ENCODE measurements around the gene SLC44A5. TPM values are rescaled to one million over a fixed set of nuclear protein-coding genes. Genes with fewer than 3 reads are reported as not detected.

The SLC44A5 gene
- total RNA-seq, 1 experiment from 2014 or later, result 2.4 TPM

DNA sequence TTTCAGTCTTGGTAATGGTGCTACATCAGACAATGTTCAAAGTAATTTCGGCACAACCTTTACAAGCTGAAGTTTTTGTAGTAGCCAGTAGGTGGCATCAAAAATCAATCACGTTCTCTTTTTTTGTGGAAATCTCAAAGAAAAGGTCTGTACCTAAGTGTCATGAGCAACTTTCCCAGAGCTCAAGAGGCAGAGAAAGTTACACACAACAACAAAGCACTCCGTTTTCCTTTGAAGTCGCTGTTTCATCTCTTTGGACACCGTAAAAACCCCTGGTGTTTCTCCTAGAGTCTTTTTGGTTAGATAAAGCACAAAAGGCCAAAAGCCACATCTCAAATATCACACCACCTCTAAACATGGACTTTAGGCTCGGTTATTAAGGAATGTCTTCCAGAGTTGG, 345.1 kb downstream of the SLC44A5 start:
- H3K36me3 Mint-ChIP-seq (ENCODE audit: insufficient read depth in 1 of 3, low read depth in 3 of 3), result no peaks in the 10 kb centered on the region
- H3K27ac Mint-ChIP-seq, result no peak overlapping the region
- Histone ChIP-seq H3K4ac (ENCODE audit: low read depth, low read length) (no peak overlapping the region), H2AFZ (ENCODE audit: low read length) (no peak overlapping the region), H4K8ac (replicated peaks; ENCODE audit: insufficient read length, low read depth, low read length) (no peak overlapping the region), H2BK5ac (ENCODE audit: insufficient read length, low read length) (no peak overlapping the region), H3K56ac (ENCODE audit: insufficient read length, low read depth, low read length) (no peak overlapping the region), H2AK5ac (ENCODE audit: insufficient read length, low read length) (no peak overlapping the region), H4K20me1 (ENCODE audit: control insufficient read depth, insufficient read depth, insufficient read length) (no peaks in the 10 kb centered on the region), H3K4me2 (ENCODE audit: insufficient read depth, insufficient read length, low read length) (no peak overlapping the region), H3T11ph (ENCODE audit: low read length) (no peak overlapping the region), H2BK12ac (ENCODE audit: insufficient read length, low read depth, low read length) (no peak overlapping the region), H4K91ac (ENCODE audit: insufficient read length, low read depth, low read length) (no peak overlapping the region), H3K9me3 (ENCODE audit: control insufficient read depth, low read depth, low read length) (no peaks in the 10 kb centered on the region), H2BK20ac (ENCODE audit: low read depth, low read length, poor library complexity, severe bottlenecking) (no peak overlapping the region), H4K5ac (ENCODE audit: insufficient read length, low read depth, low read length) (no peak overlapping the region), H3K4me1 (ENCODE audit: insufficient read depth, low read length) (no peaks in the 10 kb centered on the region), H2BK15ac (ENCODE audit: low read depth, low read length) (no peak overlapping the region), H3K14ac (ENCODE audit: insufficient read depth, low read length) (no peak overlapping the region), H3K23ac (ENCODE audit: insufficient read length, low read depth, low read length) (no peak overlapping the region), H3K27ac (ENCODE audit: insufficient read length, low read depth, low read length) (no peak overlapping the region), H3K27me3 (ENCODE audit: insufficient read depth, low read length) (no peaks in the 10 kb centered on the region), H3K9ac (ENCODE audit: extremely low read depth, insufficient read length, low read length) (no peak overlapping the region), H3K18ac (ENCODE audit: insufficient read length, low read depth, low read length) (no peak overlapping the region), H2BK120ac (ENCODE audit: low read depth, low read length, poor library complexity, severe bottlenecking) (no peak overlapping the region), H3K79me1 (ENCODE audit: insufficient read depth, low read depth, low read length, poor library complexity, severe bottlenecking) (no peaks in the 10 kb centered on the region), H3K23me2 (ENCODE audit: insufficient read length, low read depth, low read length, poor library complexity, severe bottlenecking) (no peaks in the 10 kb centered on the region), H3K79me2 (ENCODE audit: insufficient read depth, low read length) (no peaks in the 10 kb centered on the region)
- DNase-seq, result no peak
- 0 out of 2 replicates have a peak, but pooled peaks cover 4% of the 10 kb centered on the region for H3K27me3 Mint-ChIP-seq (ENCODE audit: low read depth)
- peaks cover 0 to 4% of the 10 kb centered on the region in 2 experiments; a peak in 1 of 4 replicates for H3K4me1 Mint-ChIP-seq
- no CpG with 5 or more reads among the region's 6 CpGs for WGBS (ENCODE audit: extremely low coverage, insufficient read length, low lambda C conversion rate)
- H3K4me3 Mint-ChIP-seq, result no peak overlapping the region
- no peaks in the 10 kb centered on the region; a peak in 1 of 5 replicates for H3K9me3 Mint-ChIP-seq
- TF ChIP-seq CTCF (conservative IDR thresholded peaks at IDR 0.05), result peak; percentile 75
